Keratinocyte (primary cell): ENCODE measurements around the gene MYO10.

Experiments used
- CTCF ChIP-seq, 3 experiments: IDR thresholded peaks in 1 of 3; conservative IDR thresholded peaks in 1 of 3; optimal IDR thresholded peaks in 1 of 3; 2 replicates in 2 of 3; 3 replicates in 1 of 3; pipeline versions ENCODE3 to v1.5.1; 2011; ENCODE audit warnings: low read length in 3 of 3, mild to moderate bottlenecking in 3 of 3, moderate library complexity in 2 of 3, control low read depth in 1 of 3, inconsistent platforms in 1 of 3; ENCODE audit not compliant: insufficient read depth in 2 of 3; ENCODE audit errors: extremely low read depth in 1 of 3
- EZH2 ChIP-seq: IDR thresholded peaks from one replicate; pipeline ENCODE4 v1.6.1; 2012; ENCODE audit warnings: inconsistent platforms, mild to moderate bottlenecking, low read length, moderate library complexity

GRCh38 chr5:16946725-16947124 lies 10.6 kb upstream of the MYO10 start:
- TF ChIP-seq CTCF (optimal IDR thresholded peaks at IDR 0.05 in 1 of 3, IDR thresholded peaks at IDR 0.05 in 1 of 3, conservative IDR thresholded peaks at IDR 0.05 in 1 of 3; ENCODE audit: extremely low read depth in 1 of 3, insufficient read depth in 2 of 3, low read length in 3 of 3) = no peak
- no peak for TF ChIP-seq EZH2
